ENCODE measurements around the gene EDA. TPM values are rescaled to one million over a fixed set of nuclear protein-coding genes. Genes with fewer than 3 reads are reported as not detected.
A peak's percentile ranks its signal among the peaks of the same experiment; 100 is the strongest.

EDA gene
- total and polyA plus RNA-seq, 7 donors: 0.82 to 6.4 (median 3.6) TPM

GRCh38 chrX:70025464-70025863 is 409.6 kb downstream of the EDA start:
- no peaks in the 10 kb centered on the region for H3K9me3 ChIP-seq
- no peak for DNase-seq
- no peaks in the 10 kb centered on the region for H3K36me3 ChIP-seq
- no peak overlapping the region for H3K4me3 ChIP-seq
- TF ChIP-seq EP300 (IDR thresholded peaks at IDR 0.05) (no peak), POLR2AphosphoS5 (IDR thresholded peaks at IDR 0.05) (no peak), CTCF (IDR thresholded peaks at IDR 0.05) (no peak), POLR2A (IDR thresholded peaks at IDR 0.05) (no peak)
- intact Hi-C loops (cut with DNase I): no loop called here
- 35 to 66% methylated on average over 1 of the region's 1 CpG for WGBS, 2 donors
- H3K27ac ChIP-seq: no peak overlapping the region
- H3K27me3 ChIP-seq: no peaks in the 10 kb centered on the region
- no peaks in the 10 kb centered on the region for H3K4me1 ChIP-seq

DNA sequence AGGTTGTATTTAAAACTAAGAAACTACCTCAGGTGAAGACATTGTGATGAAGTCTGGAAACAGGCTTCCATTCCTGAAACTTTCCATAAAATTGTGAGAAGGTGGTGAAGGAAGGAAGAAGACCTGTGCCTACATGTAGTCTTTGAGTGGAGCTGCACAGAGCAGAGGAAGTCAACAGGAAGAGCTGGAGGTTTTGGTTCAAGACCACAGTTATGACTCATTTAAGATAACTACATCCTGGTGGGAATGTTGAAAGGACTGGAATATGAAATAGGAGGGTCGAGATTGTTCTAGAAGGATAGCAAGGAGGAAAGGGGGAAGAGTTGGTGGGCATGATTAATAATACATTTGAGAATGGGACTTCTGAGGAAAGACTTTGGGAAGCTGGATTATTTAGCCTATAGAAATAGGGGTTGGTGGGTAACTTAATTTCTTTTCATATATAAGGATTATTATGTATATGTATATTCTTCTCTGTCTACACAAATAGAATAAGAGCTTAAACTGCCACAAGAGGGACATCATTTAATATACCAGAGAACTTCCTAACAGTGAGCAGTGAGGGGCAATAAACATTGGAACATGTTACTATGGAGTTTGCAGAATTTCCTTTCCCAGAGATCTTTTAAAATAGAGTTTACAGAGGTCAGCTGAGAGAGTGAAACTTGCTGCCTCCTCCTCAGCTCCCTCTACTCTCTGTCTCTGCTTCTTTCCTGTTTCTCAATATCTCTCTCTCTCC is 410.4 kb downstream of the EDA start:
- WGBS, 2 donors: 48 to 73% methylated on average over 1 of the region's 1 CpG
- Histone ChIP-seq H3K9me3 (no peaks in the 10 kb centered on the region), H3K27ac (no peak overlapping the region), H3K27me3 (no peaks in the 10 kb centered on the region), H3K4me1 (no peaks in the 10 kb centered on the region), H3K4me3 (no peak overlapping the region), H3K36me3 (no peaks in the 10 kb centered on the region)
- intact Hi-C loops (cut with DNase I): no loop called here
- no peak for TF ChIP-seq POLR2A (IDR thresholded peaks at IDR 0.05)
- DNase-seq: no peak

DNA sequence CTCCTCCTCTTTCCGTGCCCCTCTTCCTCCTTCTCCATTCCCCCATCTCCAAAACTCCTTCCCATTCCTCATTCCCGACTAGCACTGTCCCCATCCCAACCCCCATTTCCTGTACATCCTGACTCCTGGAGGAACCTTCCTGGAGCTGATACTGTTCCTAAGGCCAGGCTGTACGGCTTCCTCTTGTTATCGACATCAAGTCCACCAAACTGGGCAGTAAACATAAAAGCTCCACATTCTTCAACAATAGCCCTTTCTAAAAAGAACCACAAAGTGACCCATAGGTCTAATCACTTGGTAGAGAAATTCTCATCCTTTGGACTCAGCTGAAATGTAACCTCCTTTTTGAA is 410.9 kb downstream of the EDA start:
- intact Hi-C loops (cut with DNase I): no loop called here

GRCh38 chrX:70029863-70030262 is 413.9 kb downstream of the EDA start:
- H3K36me3 ChIP-seq: no peaks in the 10 kb centered on the region
- H3K4me3 ChIP-seq: no peak overlapping the region
- no peak for DNase-seq
- TF ChIP-seq EP300 (IDR thresholded peaks at IDR 0.05) (no peak), POLR2AphosphoS5 (IDR thresholded peaks at IDR 0.05) (no peak), POLR2A (IDR thresholded peaks at IDR 0.05) (no peak), CTCF (IDR thresholded peaks at IDR 0.05) (no peak)
- no peaks in the 10 kb centered on the region for H3K4me1 ChIP-seq
- intact Hi-C loops (cut with DNase I): loop anchor here (2.0 to 10.0 kb wide), 2 partner anchors 65 to 491 kb away; no protein-coding TSS in a partner anchor
- H3K9me3 ChIP-seq: no peaks in the 10 kb centered on the region
- 61 to 70% methylated on average over 4 of the region's 4 CpGs for WGBS, 2 donors
- no peak overlapping the region for H3K27ac ChIP-seq
- no peaks in the 10 kb centered on the region for H3K27me3 ChIP-seq

More for the DNA sequence above, 410.9 kb downstream of the EDA start:
- Histone ChIP-seq H3K27ac (no peak overlapping the region), H3K9me3 (no peaks in the 10 kb centered on the region), H3K4me3 (no peak overlapping the region), H3K27me3 (no peaks in the 10 kb centered on the region), H3K36me3 (no peaks in the 10 kb centered on the region), H3K4me1 (no peaks in the 10 kb centered on the region)
- no peak for DNase-seq
- no peak for TF ChIP-seq POLR2A (IDR thresholded peaks at IDR 0.05)
- no peak for TF ChIP-seq POLR2AphosphoS5 (IDR thresholded peaks at IDR 0.05)
- no peak for TF ChIP-seq CTCF (IDR thresholded peaks at IDR 0.05)
- TF ChIP-seq EP300 (IDR thresholded peaks at IDR 0.05): no peak
- WGBS, 2 donors: 62 to 80% methylated on average over 4 of the region's 4 CpGs

GRCh38 chrX:70030301-70030767 is 414.4 kb downstream of the EDA start:
- intact Hi-C loops (cut with DNase I): loop anchor here (10.0 kb wide), 1 partner anchor 64 kb away; no protein-coding TSS in a partner anchor
- TF ChIP-seq POLR2AphosphoS5 (IDR thresholded peaks at IDR 0.05) (no peak), POLR2A (IDR thresholded peaks at IDR 0.05) (no peak), CTCF (IDR thresholded peaks at IDR 0.05) (peak in 3 of 4 experiments; percentile 41 to 52 (median 43)), EP300 (IDR thresholded peaks at IDR 0.05) (no peak)
- no peaks in the 10 kb centered on the region for H3K9me3 ChIP-seq
- no peak for DNase-seq
- H3K36me3 ChIP-seq: no peaks in the 10 kb centered on the region
- H3K4me1 ChIP-seq: no peaks in the 10 kb centered on the region
- H3K27ac ChIP-seq: no peak overlapping the region
- 7% methylated on average over 4 of the region's 4 CpGs for WGBS, 2 donors
- no peaks in the 10 kb centered on the region for H3K27me3 ChIP-seq
- H3K4me3 ChIP-seq: no peak overlapping the region
